Measurements from ENCODE around the gene PGM2.

PGM2 gene

GRCh38 chr4:37836838-37837440 is 10.5 kb downstream of the PGM2 start:
- no peaks in the 10 kb centered on the region for H3K79me2 ChIP-seq (ENCODE audit: insufficient read depth, low read length)
- no peaks in the 10 kb centered on the region for H3K9me3 ChIP-seq (ENCODE audit: insufficient read depth, low read length, severe bottlenecking)
- ATAC-seq (ENCODE audit: insufficient read depth, low read depth): peak; percentile 61
- peak overlapping the region; percentile 7; the same call in 1 of the 2 replicates for H3K27ac ChIP-seq (ENCODE audit: low read length)
- TF ChIP-seq EZH2 (IDR thresholded peaks at IDR 0.05; ENCODE audit: borderline replicate concordance, low read depth, low read length, severe bottlenecking): no peak
- no peak for TF ChIP-seq CTCF (IDR thresholded peaks at IDR 0.05; ENCODE audit: borderline replicate concordance, extremely low read depth, low read length, poor library complexity, severe bottlenecking)
- no peaks in the 10 kb centered on the region for H4K20me1 ChIP-seq (ENCODE audit: insufficient read depth, low read length)
- H3K27me3 ChIP-seq (ENCODE audit: insufficient read depth, low read length, poor library complexity): no peaks in the 10 kb centered on the region
- no peak for DNase-seq
- H3K4me1 ChIP-seq (ENCODE audit: insufficient read depth, low read length): peaks cover 9% of the 10 kb centered on the region; the same call in 1 of the 2 replicates
- no peak overlapping the region for H3K4me2 ChIP-seq (ENCODE audit: insufficient read depth, low read length)
- no peak overlapping the region for H3K9ac ChIP-seq (ENCODE audit: low read depth, low read length)
- H3K36me3 ChIP-seq (ENCODE audit: insufficient read depth, low read length): peaks cover 80% of the 10 kb centered on the region
- H3K4me3 ChIP-seq (ENCODE audit: low read depth in 1 of 2, low read length in 2 of 2): no peak overlapping the region
- no peak overlapping the region for H2AFZ ChIP-seq (ENCODE audit: low read depth, low read length)

- Histone ChIP-seq H4K20me1 (ENCODE audit: insufficient read depth, low read length) (no peaks in the 10 kb centered on the region), H3K79me2 (ENCODE audit: insufficient read depth, low read length) (no peaks in the 10 kb centered on the region), H2AFZ (ENCODE audit: low read depth, low read length) (no peak overlapping the region), H3K27ac (ENCODE audit: low read length) (0 out of 2 replicates have a peak overlapping the region, but pooled peaks have one; percentile 1), H3K36me3 (ENCODE audit: insufficient read depth, low read length) (peaks cover 76% of the 10 kb centered on the region), H3K9me3 (ENCODE audit: insufficient read depth, low read length, severe bottlenecking) (no peaks in the 10 kb centered on the region), H3K9ac (ENCODE audit: low read depth, low read length) (no peak overlapping the region), H3K27me3 (ENCODE audit: insufficient read depth, low read length, poor library complexity) (no peaks in the 10 kb centered on the region), H3K4me3 (ENCODE audit: low read depth in 1 of 2, low read length in 2 of 2) (no peak overlapping the region), H3K4me1 (ENCODE audit: insufficient read depth, low read length) (peaks cover 9% of the 10 kb centered on the region; the same call in 1 of the 2 replicates), H3K4me2 (ENCODE audit: insufficient read depth, low read length) (no peak overlapping the region)
- ATAC-seq (ENCODE audit: insufficient read depth, low read depth): peak; percentile 37; the same call in 2 of the 3 replicates
- DNase-seq: no peak
- TF ChIP-seq EZH2 (IDR thresholded peaks at IDR 0.05; ENCODE audit: borderline replicate concordance, low read depth, low read length, severe bottlenecking) (no peak), CTCF (IDR thresholded peaks at IDR 0.05; ENCODE audit: borderline replicate concordance, extremely low read depth, low read length, poor library complexity, severe bottlenecking) (no peak)
Measured at GRCh38 chr4:37837446-37837845, 11.0 kb downstream of the PGM2 start.

GRCh38 chr4:37839426-37839825 is 12.9 kb downstream of the PGM2 start:
- H3K9ac ChIP-seq (ENCODE audit: low read depth, low read length): no peak overlapping the region
- no peak overlapping the region for H3K4me2 ChIP-seq (ENCODE audit: insufficient read depth, low read length)
- H3K4me3 ChIP-seq (ENCODE audit: low read depth in 1 of 2, low read length in 2 of 2): no peak overlapping the region
- no peaks in the 10 kb centered on the region for H3K79me2 ChIP-seq (ENCODE audit: insufficient read depth, low read length)
- no peaks in the 10 kb centered on the region for H4K20me1 ChIP-seq (ENCODE audit: insufficient read depth, low read length)
- no peaks in the 10 kb centered on the region for H3K27me3 ChIP-seq (ENCODE audit: insufficient read depth, low read length, poor library complexity)
- ATAC-seq (ENCODE audit: insufficient read depth, low read depth): no peak
- no peak overlapping the region for H3K27ac ChIP-seq (ENCODE audit: low read length)
- H3K4me1 ChIP-seq (ENCODE audit: insufficient read depth, low read length): peaks cover 9% of the 10 kb centered on the region; the same call in 1 of the 2 replicates
- no peak for TF ChIP-seq EZH2 (IDR thresholded peaks at IDR 0.05; ENCODE audit: borderline replicate concordance, low read depth, low read length, severe bottlenecking)
- no peak for TF ChIP-seq CTCF (IDR thresholded peaks at IDR 0.05; ENCODE audit: borderline replicate concordance, extremely low read depth, low read length, poor library complexity, severe bottlenecking)
- no peaks in the 10 kb centered on the region for H3K9me3 ChIP-seq (ENCODE audit: insufficient read depth, low read length, severe bottlenecking)
- no peak for DNase-seq
- H3K36me3 ChIP-seq (ENCODE audit: insufficient read depth, low read length): peaks cover 72% of the 10 kb centered on the region
- no peak overlapping the region for H2AFZ ChIP-seq (ENCODE audit: low read depth, low read length)
